Endometrial microvascular endothelial cells (primary cell): ENCODE data around the gene TMEM167A. TPM values are rescaled to one million over a fixed set of nuclear protein-coding genes. Genes with fewer than 3 reads are reported as not detected.

ENCODE experiments used
- in situ Hi-C: cut with HindIII; loops from 2 replicates; pipeline ENCODE4 v1.10.0; 2017; ENCODE audit warnings: low sequenced_read_pairs, low pct_unique_long_range_greater_than_20kb; ENCODE audit errors: inconsistent ontology term
- total RNA-seq: library from RNA; depleted of rRNA; stranded (reverse); fragments of >200 nt; gene quantifications from one replicate; pipeline ENCODE4 v1.2.3, GENCODE V29; 2015; ENCODE audit errors: inconsistent ontology term

Gene TMEM167A
- total RNA-seq, 1 donor from 2014 or later, result 29.5 TPM

DNA sequence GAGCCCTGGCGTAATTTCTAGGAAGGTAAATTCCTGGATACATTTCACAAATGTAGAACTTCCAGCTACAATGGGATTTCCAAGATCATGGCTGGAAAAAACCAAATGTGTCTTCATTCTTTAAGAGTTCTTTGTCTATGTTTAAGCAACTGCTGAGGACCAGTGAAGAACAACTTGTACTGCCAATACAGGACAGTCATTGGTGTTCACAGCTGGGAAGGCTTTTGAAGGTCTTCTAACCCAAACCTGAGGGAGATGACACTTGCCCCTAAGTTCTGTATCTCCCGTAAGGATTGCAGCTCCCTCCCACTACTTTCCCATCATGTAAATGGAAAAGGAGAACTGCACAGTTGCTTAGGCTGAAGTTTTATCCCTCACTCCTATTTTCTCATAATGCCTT is 28.4 kb downstream of the TMEM167A start:
- in situ Hi-C loops, result no loop called here

- in situ Hi-C loops, result no loop called here
Measured at GRCh38 chr5:83048277-83048676, 28.9 kb downstream of the TMEM167A start.

DNA sequence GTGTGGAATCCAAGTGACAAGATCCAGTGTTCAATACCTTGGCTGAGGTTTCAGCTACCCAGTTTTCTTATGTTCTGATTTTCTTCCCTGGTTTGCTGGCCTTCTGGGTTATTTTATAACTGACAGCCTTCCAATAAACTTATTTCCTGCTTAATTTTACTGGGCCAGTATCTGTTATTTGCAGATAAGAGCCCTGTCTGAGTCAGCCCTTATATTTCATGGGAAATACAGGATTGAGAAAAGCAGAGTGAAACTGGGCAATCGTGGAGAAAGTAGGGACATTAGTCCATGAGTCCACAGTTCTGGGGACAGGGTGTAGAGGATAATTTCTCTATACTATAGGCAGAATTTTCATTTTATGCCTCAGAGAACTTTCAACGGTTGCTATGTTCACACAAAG is 32.3 kb downstream of the TMEM167A start:
- in situ Hi-C loops, result no loop called here

DNA sequence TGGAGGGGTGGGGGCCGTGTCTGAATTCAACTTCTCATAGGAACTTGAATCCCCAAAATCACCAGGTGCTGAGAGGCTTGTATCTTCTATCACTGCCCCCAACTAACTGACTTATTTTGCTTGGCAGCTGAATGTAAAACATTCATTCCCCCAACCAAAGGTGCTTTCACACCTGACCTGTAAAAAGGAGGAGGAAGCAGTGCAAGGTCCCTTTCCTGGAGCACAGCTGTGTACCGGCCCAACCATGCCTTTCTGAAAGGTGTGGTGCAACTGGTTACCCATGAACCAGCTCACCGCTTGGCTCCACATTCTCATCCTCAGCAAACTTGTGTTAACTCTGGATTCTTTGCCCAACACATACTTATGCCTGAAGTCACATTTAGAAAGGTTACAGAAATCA is 34.7 kb downstream of the TMEM167A start:
- in situ Hi-C loops, result no loop called here

GRCh38 chr5:83038924-83039323 is 38.3 kb downstream of the TMEM167A start:
- in situ Hi-C loops, result no loop called here

DNA sequence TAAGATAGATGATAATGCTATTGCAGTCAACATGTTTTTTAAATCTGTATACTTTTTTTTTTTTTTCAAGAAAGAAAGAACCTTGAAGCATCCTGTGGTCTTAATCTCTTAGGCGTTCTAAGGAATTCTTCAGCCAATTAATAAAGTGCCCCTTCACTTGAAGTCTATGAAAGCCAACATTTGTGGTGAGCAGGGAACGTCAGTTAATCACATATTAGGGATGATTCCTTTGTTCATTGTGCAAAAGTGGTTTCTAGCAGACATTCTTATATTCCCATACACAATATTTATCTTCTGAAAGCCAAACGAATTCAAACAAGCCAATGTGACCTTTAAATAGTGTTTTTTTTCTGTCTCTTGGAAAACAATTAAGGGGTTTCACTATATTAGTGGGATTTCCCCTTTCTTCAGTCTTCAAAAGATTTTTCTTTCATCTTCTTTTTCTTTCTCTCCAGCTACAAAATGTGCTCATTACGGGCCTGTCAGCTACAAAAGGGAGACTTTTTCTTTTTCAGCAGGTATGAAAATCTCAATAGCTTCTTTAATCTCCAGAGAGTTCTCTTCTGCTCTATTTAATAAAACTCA is 40.1 kb downstream of the TMEM167A start:
- in situ Hi-C loops, result no loop called here

DNA sequence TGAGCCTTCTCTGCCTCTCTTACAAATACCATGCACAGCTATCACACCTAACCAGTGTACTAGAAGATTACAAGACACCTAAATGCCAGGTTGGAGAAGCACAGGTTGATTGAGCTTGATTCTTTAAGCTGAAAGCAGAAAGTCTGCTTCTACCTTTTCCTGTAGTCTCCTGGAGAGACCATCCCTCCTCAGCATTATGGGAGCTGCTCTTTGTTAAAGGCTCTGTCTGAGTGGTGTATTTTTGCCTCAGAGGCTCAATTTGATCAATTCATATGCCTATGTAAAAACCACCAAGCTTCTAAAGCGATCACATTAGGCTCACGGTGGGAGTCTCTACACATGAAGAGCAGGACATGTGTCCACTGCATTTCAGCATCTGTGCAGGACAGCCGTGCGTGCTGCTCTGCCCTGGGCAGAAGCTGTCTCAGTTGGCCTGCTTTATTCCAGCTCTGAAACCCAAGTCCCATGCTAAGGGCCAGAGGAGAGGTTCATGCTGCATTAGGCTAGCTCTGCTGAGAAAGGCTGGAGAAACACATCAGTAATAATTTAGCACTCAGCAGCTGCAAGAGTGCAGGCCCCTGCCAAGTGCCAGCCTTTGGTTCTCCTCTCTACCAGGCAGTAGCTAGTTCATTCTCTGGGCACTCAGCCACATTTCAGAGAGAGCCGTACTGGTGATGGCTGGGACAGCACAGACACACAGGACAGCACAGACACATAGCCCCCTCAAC is 41.7 kb downstream of the TMEM167A start:
- in situ Hi-C loops, result no loop called here

DNA sequence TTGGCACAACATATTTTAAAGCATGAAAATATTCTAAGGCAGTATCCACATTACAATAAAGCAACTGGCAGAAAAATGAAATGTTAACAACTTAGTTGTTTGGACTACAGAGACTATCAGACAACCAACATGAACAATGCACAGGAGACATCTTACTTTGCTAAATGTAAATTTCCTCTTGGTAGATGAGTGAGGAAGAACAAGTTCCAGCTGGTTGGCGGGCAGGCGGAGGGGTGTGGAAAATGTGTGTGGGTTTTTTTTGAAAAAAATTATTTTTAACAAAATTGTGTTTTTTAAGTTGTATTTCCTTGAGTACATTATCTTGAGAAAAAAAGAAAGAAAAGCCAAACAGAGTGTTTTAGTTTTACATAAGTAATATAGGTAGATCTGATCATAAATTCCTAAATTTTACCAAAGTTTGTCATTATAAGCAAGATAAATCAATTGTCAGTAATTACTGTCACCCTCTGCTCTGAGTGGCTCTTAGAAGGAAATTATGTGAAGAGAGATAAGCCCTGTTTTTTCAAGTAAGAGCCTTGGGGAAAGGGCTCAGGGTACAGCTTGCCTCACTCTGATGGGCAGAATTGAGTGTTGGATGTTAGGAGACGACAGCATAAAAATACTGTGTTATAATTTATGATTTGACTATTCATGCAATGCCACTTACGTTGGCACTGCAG is 42.5 kb downstream of the TMEM167A start:
- in situ Hi-C loops, result no loop called here

DNA sequence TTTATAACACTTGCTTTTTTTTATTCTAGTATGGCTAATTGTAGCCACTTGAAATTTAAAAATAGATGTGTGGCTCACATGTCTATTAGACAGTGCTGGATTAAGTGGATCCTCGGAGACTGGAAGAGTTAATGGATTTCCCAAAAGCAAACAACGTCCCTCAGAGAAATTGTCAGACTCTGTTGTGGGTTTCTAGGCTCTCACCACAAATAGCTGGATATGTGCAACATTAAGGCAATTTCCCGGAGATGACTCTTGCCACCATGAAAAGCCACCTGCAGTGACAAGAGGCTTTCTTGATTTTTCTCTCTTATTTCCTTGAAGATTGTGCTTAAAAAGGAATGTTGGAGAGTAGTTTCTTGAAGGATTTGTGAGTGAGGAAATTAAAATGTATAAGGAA is 43.2 kb downstream of the TMEM167A start:
- in situ Hi-C loops, result no loop called here

- in situ Hi-C loops, result no loop called here
Measured at GRCh38 chr5:83031381-83031780, 45.8 kb downstream of the TMEM167A start.

- in situ Hi-C loops, result no loop called here
Measured at GRCh38 chr5:83029912-83030311, 47.3 kb downstream of the TMEM167A start.

DNA sequence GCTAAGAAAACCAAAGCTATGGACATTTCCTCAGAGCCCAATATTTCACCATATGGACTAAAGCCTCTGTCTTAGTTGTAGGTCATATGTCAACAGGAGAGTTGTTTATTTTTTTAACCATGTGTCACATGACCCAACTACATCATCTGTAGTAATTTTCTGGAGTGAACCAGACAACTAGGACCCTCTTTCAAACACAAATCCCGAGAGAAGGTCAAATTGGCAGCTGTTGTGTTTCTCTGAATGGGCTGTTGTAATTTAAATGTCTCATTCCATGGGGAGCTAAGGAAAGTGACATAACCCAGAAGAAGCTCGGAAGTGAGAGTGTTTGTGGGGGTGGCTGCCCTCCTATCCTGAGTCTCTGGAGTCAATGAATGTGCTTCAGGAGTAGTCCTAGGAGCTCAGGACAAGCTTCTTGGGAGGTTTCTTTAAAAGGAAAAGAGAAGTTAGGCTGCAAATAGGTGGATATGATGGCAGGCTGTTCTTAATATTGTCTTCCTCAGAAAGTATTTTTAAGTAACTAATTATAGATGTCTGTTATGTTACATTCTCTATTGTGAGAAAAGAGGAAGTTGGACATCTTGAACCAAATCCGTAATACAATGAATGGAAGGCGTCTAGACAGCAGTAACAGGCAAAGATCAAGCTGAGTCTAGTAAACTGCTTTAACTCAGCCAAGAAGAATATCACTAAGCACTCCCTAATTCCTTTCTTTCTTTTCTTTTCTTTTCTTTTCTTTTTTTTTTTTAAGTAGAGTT is 50.1 kb downstream of the TMEM167A start:
- in situ Hi-C loops, result no loop called here

GRCh38 chr5:83026516-83026915 is 50.7 kb downstream of the TMEM167A start:
- in situ Hi-C loops, result no loop called here

GRCh38 chr5:83025690-83026478 is 51.3 kb downstream of the TMEM167A start:
- in situ Hi-C loops, result no loop called here

DNA sequence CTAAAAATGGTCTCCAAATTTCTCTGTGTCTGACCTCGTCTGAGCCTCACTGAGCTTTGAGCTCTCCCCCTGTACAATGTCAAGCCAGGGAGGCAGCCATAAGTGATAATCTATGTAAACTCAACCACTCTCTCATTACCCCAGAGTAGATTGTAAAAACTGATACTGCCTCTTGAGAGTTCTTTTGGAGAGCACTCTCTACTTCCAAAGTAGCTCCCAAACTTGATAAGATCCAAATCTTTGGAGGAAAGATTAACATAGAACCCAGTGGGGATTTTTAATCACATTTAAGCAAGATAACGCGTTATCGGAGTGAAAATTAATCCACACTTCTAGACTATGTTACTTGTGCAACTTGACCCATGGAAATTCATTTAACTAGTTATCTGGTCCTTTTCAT is 54.9 kb downstream of the TMEM167A start:
- in situ Hi-C loops, result no loop called here

DNA sequence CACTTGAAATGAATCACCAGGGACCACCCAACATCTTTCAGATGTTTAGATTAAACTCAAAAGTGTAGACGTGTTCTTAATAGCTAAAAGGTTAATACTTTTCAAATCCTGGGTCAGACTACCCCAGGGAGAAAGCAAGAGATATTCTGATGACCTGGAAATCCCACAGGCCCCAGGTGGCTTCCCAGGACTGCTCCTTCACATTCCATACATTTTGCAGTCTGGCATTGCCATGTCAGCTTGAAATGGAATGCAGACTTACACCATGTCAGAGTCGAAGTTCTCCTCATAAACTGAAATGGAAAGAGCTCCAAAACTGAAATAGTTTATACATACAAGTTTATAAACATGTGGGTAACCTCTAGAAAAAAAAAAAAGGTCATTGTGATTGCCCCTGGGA is 61.5 kb downstream of the TMEM167A start:
- in situ Hi-C loops, result no loop called here

DNA sequence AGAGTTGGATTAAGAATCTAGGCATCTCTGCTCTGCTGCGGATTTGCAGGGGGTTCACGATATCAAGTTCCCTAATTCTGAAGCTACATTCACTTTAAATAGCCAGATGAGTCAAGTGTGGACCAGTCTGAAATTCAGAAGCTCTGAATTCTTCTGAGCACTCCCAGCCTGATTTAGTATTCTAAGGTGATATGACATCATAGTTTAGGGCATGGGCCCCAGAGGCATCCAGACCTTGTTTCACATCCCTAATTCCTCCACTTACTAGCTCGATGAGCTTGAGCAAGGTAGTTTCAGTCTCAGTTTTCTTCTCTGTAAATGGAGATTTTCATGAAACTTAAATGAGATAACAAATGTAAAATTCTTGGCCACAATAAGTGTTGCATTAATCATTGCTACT is 65.2 kb downstream of the TMEM167A start:
- in situ Hi-C loops, result no loop called here

GRCh38 chr5:83009408-83009807 is 67.8 kb downstream of the TMEM167A start:
- in situ Hi-C loops, result no loop called here

DNA sequence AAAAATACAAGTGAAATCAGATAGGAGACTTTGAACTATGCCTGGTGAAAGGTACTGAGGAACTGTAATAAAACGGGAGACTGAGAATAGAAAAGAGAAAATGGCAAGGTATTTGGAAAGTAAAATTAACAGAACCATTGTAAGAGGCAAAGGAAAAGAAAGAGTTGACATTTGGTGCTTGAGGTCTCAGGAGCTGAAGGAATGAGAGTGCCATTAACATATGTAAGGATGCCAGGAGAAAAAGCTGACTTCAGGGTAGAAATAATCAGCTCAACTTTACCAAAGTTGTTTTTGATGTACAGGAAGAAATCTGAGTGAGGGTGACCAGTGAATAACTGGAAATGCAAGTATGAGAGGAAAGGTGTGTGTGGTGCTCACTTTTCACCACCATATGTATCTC is 69.4 kb downstream of the TMEM167A start:
- in situ Hi-C loops, result no loop called here
